GM18873 (cell line): ENCODE results near the gene IGSF9B.

Experiments
- ATAC-seq: cut with Tn5 transposase; IDR thresholded peaks from one replicate; pipeline ENCODE4 v1.9.1; 2021; ENCODE audit warnings: mild to moderate bottlenecking, moderate library complexity, moderate number of reproducible peaks; ENCODE audit not compliant: unreplicated experiment, low FRiP score

Gene IGSF9B

DNA sequence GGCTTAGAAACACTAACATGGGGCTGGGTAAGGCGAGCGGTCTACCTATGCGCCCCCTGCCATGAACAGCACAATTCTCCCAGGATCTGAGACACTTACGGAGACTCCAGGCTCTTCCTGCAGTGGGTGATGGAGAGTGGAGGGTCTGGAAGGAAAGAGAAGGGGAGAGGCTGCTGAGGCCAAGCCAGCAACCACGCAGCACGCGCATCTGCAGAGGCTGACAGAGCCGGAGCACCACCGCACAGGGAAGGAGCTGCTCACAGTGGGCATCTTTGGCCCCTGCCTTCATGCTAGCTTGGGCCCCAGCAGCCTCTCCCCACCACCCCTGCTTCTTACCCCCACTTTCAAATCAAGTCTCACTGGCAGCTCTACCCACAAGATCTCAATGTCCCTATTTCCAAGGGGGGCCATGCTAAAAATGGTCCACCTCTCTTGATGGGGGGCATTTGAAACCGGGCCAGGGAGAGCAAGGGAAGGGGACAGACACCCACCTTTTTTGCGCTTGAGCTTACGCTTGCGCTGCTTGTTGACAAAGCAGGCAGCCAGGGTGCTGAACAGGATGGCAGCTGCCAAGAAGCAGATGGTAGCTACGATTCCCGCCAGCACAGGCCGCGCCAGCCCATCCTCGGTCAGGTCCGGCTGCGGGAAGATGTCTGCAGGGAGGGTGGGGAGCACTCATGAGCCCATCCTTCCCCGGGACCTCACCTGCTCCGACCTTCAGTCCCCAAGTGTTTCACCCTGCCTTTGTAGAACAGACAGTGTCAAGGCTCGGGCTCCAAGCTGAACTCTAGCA lies 34.5 kb downstream of the IGSF9B start:
- no peak for ATAC-seq

DNA sequence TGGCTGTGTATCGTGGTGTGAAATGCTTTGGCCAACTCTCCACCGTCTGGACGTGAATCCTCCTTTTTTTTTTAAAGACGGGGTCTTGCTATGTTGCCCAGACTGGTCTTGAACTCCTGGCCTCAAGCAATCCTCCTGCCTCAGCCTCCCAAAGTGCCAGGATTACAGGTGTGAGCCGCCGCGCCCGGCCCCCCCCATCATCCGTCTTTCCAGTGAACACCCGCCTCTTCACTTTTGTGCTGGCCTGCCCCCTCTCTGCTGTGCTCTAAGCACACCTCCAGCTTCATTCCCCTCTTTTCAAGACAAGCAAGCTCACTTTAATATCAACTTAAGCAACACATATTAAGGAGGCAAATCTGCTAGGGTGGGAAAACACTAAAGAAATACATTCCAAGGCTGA lies 35.3 kb downstream of the IGSF9B start:
- ATAC-seq, result no peak

DNA sequence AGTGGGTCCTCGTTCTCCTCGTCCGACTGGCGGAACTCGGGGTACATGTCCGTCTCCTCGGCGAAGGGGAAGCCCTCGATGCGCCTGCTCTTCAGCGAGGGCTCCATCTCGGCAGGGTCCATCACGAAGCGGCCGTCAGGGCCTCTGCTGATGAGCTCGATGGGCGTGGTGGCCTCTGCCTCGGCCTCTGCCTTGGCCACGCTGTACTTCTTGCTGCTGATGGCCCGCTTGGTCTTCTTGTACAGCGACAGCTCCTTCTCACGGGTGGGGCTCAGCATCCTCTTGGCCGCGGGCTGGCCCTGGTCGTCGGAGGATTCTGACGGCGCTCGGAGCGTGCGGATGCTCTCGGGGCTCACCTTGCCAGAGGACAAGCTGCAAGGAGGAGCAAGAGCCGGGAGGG lies 35.7 kb downstream of the IGSF9B start:
- no peak for ATAC-seq

DNA sequence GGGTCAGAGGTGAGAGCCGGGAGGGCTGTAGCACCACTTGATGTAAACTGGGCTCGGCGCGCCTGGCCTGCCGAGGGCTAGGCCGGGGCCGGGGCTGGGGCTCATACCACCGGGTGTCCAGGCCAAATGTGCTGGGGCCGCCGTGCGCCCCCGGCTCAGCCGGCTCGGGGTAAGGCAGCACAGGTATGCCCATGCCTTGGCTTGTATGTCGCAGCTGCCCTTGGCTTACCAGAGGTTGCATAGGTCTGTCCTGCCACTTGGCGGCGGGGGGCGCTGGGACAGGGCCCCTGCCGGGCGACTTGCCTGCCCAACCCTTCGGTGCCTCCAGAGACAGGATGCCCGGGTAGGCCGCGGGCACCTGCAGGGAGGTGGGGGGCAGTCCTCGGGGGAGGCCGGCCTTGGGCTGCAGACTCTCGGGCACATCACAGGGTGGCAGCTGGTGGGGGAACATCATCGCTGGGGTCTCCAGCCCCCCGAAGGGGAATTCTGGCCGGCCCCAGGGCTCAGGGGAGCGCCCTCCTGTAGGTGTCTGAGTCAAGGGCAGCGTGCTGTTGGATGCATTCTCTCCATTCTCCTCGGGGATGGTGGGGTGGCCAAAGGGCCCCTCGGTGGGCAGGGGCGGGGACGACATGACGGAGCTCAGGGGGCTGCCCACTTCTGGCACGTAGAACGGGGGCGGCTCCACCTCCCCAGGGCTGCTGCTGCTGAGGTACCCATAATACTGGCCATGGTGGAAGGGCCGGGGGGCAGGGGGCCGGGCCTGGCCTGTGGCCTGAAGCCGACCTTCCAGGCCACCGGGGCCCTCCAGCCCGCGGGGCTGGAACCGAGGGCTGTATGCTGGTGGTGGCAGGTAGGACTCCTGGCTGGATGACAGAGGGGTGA lies 36.4 kb downstream of the IGSF9B start:
- ATAC-seq, result no peak

DNA sequence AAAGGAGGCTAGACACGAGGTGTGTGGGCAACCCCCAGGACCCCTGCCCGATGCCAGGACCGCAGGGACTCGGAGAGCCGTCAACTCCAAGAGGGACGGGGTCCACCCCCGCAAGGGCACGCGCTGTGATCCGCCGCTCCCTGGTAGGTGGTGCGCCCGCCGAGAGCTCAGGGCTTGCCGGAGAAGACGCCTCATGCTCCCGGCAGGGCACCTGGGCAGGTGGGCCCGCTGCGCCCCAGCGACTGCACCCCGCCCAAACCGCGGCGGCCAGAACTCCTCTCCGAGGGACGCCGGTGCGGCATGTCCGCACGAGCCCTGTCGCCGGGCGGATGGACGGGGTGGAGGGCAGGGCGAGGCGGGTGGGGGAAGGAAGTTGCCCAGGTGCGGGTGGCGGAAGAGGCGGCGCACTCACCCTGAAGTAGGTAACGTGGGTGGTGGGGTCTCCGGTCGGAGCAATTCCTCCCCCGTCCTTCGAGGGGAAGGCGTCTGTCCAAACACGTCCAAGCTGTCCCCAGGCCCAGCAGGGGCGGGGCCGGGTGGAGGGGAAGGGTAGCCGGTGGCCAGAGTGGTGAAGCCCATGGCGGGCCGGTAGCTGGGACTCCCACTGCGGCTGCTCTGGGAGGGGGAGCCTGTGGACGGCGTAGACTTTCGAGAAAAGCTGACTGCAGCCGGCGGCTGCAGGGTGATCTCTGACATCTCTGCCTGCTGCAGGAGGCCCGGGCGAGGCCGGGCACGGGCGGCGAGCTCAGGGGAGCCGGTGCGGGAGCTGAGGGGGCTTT lies 37.2 kb downstream of the IGSF9B start:
- no peak for ATAC-seq

DNA sequence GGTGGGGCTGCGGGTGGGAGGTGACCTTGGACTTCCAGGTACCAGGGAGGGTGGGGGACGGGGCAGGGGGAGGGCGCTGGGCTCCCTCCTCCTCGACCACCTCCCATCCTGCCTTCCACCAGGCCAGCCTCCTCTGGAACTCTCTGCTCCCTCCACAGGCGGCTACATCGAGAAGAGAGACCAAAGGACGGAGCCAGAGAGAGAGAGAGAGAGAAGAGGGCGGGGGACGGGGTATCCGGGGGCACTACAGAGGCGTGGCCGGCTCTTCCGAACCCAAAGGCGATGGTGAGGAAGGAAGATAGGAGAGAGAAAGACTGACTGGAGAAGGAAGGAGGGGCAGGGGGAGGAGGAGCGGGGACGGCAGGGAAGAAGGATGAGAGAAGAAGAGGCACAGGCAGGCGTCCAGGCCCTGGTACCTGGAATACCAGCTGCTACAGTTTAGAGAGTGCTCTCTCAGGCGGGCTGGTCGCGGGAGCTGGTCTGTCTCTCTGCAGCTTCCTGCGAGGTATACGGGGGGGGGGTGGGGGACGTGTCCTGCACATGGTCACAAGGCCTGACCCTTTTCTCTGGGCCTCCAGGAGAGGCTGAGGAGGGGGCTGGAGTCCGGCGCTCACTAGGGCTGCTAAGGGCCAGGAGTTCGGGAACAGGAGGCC lies 38.0 kb downstream of the IGSF9B start:
- no peak for ATAC-seq

DNA sequence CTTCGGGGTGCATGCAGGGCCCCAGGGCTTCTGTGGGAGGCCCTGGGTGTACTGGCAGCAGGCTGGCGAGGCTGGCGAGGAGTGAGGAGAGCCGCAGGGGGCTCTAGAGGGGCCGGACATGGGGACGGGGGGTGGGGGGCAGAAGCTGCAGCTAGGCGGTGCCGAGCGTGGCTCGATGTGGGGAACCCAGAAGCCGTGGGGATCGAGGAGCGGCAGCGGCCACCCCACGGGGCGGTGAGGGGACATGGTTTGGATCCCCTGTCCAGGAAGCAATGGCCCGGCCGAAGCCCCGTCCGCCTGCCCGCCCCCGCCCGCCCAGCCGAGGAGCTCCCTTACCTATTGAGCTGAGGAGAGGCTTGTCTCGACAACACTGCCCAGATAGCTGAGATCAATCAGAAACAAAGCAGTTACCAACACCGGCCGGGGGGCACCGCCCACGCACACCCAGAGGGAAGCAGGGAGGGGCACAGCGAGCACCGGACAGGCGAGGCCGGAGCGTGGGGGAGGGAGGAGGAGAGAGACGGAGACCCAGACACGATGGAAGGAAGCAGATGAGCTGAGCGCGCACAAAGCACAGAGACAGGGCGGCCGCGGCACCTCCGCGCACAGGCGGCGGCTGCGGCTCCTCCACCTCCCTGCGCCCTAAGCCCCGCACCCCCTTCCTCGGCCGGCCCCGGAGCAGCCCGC lies 38.7 kb downstream of the IGSF9B start:
- ATAC-seq, result no peak

DNA sequence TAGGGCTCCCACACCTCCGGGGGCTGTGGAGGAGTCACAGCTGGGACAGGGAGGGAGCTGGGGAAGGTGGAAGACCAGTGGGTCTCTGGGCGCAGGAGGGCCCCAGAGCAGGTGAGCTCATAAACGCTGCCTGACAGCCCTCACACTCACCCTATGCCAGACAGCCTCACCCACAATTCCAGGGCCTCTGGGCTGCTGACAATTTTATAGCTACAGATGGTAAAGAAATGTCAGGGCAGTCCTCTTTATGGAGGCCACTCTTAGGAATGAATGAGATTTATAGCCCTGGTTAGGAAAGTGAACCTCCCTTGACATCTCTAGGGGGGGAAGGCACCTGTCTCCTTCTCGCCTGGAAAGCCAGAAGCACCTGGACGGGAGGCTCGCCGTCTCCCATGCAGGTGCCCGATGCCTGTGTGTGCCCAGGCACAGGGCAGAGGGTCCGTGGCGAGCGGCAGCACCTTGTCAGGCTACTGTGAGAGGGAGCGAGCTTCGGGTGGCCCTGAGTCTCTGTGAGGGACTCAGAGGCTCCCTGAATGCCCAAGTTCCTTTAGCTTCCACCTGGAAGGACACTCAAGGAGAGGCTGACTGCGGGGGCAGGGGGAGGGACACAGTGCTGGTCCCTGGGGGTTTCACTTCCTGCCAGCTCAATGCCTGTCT lies 39.9 kb downstream of the IGSF9B start:
- ATAC-seq, result no peak

DNA sequence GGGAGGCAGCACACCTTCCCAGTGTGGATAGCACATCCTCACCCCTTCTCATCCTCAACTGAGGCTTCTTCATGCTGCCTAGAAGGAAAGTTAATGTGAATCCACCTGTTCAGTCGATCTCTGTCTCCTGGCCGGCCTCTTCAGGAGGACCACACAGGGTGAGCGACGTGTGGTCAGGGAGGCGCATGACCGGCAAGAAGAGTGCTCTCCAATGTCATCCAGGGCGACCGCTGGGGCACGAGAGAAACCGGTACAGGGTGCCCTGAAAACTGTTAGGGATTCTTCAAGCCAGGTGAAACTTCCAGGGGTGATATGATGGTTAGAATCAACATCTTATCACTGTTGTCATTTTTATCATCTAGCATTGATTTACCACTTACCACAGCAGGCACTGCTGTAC lies 43.0 kb downstream of the IGSF9B start:
- no peak for ATAC-seq

DNA sequence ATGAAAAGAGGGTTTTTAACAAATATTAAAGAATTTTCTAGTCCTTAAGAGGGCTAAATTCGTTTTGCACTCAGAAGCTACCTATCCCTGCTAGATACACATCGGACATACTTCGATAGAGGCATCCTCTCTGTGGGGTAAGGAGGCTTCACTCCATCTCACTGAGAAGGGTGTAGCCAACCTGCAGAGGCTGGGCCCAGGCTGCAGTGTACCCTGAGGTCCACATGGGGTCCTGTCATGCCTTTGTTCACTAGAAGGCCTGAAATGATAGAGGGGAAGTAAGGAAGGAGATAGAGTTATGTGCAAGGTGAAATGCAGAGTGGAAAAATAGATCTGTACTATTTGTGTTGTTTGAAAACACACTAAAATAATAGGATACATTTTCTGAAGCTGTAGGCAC lies 45.6 kb downstream of the IGSF9B start:
- no peak for ATAC-seq

DNA sequence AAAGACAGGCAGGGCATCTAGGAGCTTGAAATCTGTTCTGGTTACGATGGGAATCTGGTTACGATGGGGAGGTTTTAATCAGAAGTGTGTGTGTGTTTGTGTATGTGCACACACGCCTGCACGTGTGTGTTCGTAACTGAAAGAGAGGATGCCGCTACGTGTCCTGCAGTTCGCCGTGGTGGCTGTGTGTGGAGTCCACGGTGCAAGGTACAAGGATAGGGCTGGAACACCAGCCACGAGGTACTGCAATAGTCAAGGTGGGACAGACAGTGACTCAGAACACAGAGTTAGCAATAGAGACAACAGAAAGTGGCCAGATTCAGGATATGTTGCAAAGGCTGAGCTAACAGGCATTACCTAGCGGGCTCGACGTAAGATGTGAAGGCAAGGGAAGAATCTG lies 46.7 kb downstream of the IGSF9B start:
- ATAC-seq, result no peak

DNA sequence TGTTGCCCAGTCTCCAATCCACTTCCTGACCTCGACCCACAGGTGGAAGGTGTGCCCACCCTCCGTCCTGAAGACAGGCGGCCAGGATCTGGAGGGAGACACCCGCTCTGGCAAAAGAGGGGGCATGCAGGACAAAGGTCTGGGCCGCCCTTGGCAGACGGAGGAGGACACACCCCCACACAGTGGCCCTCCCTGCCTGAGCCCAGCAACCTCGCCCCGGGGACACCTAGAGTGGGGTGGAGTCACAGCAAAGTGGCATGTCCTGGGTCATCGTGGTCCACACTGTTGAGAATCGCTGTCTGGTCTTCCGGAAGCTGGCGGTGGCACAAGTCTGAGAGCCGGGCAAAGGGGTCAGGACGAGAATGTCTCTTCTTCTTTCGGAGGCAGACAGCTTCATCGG lies 47.9 kb downstream of the IGSF9B start:
- ATAC-seq, result no peak

DNA sequence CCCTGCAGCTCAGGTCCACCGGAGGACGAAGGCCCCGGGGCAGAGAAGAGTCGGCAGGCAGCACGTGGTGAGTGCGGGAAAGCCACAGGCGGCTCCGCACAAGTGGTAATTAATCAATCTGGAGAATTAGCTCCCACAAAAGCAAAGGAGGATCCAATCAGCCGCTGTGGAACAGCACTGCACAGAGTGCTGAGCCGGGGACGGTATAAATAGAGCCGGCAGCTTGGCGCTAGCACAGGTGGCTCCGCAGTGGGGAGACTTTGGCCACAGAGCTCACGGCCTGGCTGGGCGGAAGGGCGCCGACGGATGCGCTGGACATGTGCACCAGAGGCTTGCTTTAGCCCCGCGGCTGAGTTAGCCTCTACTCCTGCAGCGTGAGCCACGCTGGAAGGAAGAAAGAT lies 48.9 kb downstream of the IGSF9B start:
- ATAC-seq, result no peak

DNA sequence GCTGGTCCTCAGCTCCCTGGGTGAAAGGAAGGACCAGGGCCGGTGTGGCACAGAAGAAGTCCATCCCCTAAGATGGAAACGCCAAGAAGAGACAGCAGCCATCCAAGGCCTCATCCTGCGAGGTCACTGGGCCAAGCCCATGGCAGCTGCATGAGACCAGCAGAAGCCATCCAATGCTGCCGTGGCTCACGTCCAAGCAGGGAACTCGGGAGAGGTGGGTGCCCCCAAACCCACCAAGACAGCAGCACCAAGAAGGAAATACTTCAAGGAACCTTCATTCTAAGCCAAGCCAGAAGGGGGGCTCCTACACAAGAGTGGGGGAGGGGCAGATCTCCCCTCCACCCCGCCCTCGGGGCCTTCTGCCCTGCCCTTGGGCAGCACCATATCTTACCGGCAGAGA lies 49.6 kb downstream of the IGSF9B start:
- ATAC-seq, result no peak

DNA sequence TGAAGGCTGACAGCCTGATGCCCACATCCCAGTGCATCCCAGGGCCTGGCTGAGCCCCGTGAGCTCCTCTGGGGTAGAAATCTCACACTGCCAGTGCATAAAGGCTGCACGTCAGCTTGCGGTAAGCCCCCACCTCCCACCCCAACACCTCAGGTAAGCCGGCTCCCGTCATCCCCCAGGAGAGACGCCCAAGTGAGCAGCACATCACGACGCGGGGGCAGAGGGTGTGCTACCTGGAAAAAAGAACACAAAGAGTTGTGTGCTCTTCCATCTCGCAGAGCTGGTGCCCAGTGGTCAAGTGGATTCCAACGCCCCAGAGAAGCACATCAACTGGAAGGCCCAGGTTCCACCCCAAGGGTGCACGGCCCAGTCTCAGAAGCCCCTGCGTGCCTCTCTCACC lies 50.0 kb downstream of the IGSF9B start:
- ATAC-seq, result no peak

DNA sequence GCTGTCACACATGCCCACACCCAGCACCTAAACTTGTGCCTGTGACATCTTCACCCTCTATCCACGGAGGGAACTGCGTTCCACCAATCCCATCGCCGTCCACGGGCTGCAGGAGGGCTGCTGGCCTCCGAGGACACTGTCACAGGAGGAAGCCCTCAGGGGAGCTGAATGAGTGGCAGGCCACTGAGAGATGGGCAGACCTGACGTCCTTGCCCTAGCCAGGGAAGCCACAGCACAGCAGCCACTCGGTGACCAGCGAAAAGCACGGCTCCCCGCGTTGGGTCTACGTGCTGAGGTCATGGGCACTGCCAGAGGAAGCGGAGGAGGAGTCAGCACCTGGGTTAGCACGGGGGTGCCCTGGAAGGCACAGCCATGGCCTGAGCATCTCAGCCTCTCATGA lies 50.5 kb downstream of the IGSF9B start:
- ATAC-seq, result no peak

DNA sequence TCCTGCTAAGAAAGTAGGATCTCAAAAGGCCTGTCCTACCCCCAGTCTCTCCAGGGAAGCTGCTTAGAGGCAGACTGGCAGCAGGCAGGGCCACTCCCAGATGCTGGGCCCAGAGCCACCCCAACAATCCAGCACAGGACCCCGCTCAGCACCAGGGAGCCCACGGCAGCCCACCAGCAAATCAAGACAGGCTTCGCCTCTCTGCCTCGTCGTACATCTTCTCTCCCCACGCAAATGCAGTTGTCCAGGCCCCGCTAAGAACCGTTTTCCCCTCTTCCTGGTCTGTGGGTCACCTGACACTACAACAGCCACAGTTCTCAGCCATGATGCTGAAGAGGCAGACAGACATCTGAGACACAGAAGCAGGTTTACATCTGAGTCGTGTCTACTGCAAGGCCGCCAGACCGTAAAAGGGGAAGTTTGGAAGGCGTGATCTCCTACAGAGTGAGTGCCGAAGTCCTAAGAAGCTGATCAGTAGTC lies 51.1 kb downstream of the IGSF9B start:
- ATAC-seq, result no peak

DNA sequence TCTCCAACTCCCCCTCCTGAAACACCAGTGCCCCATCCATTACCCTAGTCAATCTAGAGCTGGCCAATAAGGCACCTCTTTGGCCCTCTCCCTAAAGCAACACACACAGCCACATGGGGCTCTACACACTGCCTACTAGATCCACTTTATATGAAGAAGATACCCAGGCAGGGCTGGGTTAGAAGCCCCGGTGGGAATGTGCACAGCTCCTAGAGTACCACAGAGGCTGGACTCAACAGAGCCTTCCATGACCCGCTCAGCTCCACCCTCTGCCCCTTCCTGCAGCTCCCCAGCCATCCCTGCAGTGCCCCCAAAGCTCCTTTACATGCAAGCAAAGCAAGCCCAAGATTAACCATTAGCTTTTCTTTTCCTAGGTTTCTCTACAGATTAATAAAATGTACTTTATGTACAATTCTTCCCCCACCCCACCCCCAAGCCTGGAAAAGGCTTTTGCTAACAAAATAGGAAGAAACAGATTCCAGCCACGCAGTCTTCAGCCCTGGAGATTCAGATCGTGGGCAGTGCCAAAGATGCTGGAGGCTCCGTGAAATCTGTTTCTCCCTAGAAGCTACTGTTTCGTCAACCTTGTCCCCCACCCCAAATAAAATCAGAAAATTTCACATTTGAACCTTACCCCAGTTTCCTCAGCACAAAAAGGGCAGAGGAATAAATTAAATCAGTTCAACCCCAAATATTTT lies 51.8 kb downstream of the IGSF9B start:
- ATAC-seq, result no peak
